Epithelial cell of esophagus (primary cell): ENCODE data around the gene LARGE2.

Experiments
- DNase-seq: peaks from one replicate; pipeline ENCODE4 v3.0.0; 2010; ENCODE audit warnings: low read depth
- H3K4me3 ChIP-seq: 2 replicates; pipeline ENCODE4 v1.5.1; 2011; ENCODE audit warnings: mild to moderate bottlenecking, low read length, control low read depth
- TF ChIP-seq, protein P1 (sequence below): IDR thresholded peaks from 2 replicates; pipeline ENCODE4 v1.5.1; 2011; ENCODE audit warnings: low read depth, mild to moderate bottlenecking, low read length, control low read depth, inconsistent platforms; ENCODE audit not compliant: insufficient read depth; ENCODE audit errors: missing control alignments

Gene LARGE2

DNA sequence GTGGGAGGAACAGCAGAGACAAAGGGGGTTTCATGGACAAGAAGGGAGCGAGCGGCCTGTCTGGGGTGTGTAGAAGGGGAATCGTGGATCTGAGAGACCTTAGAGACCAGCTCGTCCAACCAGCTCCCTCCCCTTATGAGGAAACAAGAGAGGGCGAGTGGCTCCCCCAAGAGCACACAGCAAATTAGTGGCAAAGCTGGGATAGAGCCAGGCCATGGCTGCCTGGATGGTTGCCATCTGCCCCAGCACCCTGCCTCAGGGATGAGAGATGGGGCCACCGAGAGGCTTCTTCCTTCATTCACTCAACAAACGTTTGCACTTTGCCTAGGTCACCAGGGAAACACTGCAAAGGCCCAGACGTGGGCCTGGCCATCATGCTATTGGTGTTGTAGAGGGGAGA lies 32.9 kb upstream of the LARGE2 start:
- DNase-seq: no peak
- no peak overlapping the region for H3K4me3 ChIP-seq
- TF ChIP-seq, protein P1, sequence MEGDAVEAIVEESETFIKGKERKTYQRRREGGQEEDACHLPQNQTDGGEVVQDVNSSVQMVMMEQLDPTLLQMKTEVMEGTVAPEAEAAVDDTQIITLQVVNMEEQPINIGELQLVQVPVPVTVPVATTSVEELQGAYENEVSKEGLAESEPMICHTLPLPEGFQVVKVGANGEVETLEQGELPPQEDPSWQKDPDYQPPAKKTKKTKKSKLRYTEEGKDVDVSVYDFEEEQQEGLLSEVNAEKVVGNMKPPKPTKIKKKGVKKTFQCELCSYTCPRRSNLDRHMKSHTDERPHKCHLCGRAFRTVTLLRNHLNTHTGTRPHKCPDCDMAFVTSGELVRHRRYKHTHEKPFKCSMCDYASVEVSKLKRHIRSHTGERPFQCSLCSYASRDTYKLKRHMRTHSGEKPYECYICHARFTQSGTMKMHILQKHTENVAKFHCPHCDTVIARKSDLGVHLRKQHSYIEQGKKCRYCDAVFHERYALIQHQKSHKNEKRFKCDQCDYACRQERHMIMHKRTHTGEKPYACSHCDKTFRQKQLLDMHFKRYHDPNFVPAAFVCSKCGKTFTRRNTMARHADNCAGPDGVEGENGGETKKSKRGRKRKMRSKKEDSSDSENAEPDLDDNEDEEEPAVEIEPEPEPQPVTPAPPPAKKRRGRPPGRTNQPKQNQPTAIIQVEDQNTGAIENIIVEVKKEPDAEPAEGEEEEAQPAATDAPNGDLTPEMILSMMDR: no peak

GRCh38 chr11:45889966-45890365 lies 32.5 kb upstream of the LARGE2 start:
- no peak overlapping the region for H3K4me3 ChIP-seq
- TF ChIP-seq, protein P1: no peak
- no peak for DNase-seq

DNA sequence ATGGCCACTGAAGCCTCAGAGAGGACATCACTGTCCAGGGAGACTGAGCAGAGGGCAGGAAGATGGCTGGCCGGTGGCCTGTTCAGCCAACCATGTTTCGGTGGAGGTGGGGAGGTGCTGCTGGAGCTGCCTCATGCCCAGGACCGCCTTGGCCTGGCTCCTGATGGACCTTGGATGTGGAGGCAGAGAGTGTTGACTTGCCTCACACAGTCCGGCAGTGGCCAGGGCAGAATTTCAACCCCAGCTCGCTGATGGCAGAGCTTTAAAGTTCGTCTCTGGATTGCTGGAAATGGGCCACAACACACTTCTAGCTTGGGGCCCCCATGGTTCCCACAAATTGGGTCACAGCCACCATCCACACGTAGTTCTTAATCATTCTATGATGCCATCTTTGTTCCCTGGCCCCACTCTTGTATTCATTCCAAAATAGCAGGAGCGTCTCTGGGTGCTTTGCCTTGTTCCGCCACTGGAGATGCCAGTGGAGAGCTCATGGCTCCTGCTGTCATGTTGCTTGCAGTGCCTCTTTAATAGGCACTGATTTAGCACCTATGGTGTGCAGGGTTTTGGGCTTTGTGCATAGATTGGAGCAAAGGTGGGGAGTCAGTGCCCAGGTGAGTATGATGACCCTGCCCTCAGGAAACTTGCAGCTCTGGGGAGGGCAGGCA lies 31.4 kb upstream of the LARGE2 start:
- H3K4me3 ChIP-seq: no peak overlapping the region
- TF ChIP-seq, protein P1: no peak
- no peak for DNase-seq

DNA sequence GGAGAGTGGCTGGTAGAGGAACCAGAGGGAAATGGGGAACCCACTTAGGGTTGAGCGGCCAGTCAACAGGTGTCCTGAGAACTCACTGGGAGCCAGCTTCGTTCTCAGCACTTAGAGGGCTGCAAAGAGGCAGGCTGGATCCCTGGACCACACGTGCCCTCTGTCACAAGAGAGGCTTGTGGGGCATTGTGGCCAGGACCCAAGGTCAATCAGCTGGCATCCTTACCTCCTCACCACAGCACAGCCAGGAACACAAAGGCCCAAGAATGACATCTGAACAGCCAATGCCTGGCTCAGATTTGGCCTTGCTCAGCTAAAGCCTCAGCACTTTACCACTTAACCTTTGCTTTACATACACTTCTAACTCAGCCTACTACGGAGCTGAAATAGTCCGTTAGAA lies 29.6 kb upstream of the LARGE2 start:
- TF ChIP-seq, protein P1: no peak
- no peak overlapping the region for H3K4me3 ChIP-seq
- DNase-seq: no peak

DNA sequence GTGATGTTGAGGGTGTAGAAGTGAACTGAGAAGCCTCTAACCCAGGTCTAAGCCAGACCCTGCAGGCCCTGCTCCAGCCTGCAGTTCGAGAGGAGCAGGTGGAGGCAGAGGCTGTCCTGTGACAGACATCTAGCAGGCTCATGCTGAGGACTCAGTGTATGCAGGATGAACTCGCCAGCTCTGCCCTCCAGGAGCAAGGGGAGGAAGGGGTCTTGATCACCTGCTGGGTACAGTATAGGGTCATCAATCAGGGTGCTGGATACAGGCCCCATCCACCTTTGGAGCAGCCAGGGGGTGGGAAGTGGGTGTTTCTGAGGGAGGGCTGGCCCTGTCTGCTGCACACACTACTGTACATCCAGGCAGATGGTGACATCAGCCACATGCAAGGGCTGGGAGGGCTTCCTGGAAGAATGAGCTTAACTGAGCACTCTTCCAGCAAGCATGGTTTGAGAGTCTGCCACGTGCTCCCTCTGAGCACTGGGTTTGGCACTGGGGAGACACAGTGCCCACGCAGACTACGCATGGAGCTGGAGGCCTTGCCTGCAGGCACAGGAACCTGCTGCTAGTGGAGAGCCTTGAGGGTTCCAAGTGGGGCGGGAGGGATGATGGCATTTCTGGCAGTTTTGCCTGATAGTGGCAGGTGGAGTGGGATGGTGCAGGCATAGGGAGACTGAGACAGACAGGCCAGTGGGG lies 27.8 kb upstream of the LARGE2 start:
- no peak overlapping the region for H3K4me3 ChIP-seq
- no peak for DNase-seq
- TF ChIP-seq, protein P1: no peak

- TF ChIP-seq, protein P1: no peak
- DNase-seq: no peak
- H3K4me3 ChIP-seq: no peak overlapping the region
These were observed 26.8 kb upstream of the LARGE2 start for GRCh38 chr11:45895553-45896259.
